Body of pancreas (tissue), 4 donors: ENCODE measurements around the gene TMEM126B.

Source experiments
- POLR2A ChIP-seq, 3 donors: fragments of 450-650 bp; IDR thresholded peaks; one replicate each; pipeline ENCODE4 v1.6.1; 2016; ENCODE audit warnings: antibody characterized with exemption in 3 of 3, mild to moderate bottlenecking in 2 of 3
- TF ChIP-seq, protein P1 (sequence below), 7 experiments: fragments of 450-650 bp in 4 of 7; fragments of 200-600 bp in 3 of 7; sonication (generic) in 3 of 7; IDR thresholded peaks; one replicate each; pipeline ENCODE4 v1.5.1; 2016 to 2019; ENCODE audit warnings: antibody characterized with exemption in 7 of 7

DNA sequence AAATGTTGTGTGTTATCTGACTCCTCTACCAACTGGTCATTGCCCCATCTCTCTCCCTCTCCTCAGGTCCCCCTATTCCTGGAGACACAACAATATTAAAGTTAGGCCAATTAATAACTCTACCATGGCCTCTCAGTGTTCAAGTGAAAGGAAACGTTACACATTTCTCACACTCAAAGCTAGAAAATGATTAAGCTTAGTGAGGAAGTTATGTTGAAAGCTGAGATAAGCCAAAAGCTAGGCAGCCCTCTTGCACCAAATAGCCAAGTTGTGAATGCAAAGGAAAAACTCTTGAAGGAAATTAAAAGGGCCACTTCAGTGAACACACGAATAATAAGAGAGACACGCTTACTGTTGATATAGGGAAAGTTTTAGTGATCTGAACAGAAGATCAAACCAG lies 8.1 kb upstream of the TMEM126B start:
- TF ChIP-seq, protein P1, sequence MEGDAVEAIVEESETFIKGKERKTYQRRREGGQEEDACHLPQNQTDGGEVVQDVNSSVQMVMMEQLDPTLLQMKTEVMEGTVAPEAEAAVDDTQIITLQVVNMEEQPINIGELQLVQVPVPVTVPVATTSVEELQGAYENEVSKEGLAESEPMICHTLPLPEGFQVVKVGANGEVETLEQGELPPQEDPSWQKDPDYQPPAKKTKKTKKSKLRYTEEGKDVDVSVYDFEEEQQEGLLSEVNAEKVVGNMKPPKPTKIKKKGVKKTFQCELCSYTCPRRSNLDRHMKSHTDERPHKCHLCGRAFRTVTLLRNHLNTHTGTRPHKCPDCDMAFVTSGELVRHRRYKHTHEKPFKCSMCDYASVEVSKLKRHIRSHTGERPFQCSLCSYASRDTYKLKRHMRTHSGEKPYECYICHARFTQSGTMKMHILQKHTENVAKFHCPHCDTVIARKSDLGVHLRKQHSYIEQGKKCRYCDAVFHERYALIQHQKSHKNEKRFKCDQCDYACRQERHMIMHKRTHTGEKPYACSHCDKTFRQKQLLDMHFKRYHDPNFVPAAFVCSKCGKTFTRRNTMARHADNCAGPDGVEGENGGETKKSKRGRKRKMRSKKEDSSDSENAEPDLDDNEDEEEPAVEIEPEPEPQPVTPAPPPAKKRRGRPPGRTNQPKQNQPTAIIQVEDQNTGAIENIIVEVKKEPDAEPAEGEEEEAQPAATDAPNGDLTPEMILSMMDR (IDR thresholded peaks at IDR 0.05) = no peak
- TF ChIP-seq POLR2A (IDR thresholded peaks at IDR 0.05) = no peak
